ENCODE measurements around the gene ACTL10.

The ACTL10 gene

DNA sequence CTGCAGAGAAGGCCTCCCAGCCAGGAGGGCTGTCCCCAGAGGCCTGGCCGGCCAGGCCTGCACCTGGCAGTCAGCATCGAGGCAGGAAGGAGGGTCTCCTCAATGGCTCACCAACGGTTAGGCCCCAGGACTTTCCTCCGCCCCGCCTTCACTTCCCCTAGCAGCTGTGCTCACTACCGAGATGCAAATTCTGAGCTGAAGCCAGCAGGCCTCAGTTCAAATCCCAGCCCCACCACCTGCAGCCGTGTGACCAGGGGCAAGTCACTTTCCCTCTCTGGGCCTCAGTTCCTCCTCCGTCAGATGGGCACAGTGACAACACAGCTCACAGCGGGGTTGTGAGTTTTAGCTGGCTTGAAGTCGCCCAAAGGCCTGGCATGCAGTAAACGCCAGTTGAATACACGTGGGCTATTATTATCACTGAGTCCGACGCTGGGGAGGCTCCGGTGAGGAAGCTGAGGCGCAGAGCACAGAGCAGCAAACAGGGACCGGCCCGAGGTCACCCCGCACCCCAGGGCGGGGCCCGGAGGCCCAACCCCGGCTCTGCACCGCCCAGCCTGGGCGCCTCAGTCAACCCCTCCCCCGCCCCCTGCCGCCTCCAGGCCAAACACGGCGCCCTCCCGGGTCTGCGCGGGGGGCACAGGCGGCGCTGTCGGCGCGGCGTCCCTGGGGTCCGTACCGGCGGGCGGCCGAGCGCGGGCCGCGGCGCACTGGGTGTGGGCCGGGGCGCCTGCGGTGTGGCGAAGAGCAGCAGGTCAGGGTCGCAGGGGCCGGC lies 18.8 kb downstream of the ACTL10 start (continued):
- TF ChIP-seq, protein P1, sequence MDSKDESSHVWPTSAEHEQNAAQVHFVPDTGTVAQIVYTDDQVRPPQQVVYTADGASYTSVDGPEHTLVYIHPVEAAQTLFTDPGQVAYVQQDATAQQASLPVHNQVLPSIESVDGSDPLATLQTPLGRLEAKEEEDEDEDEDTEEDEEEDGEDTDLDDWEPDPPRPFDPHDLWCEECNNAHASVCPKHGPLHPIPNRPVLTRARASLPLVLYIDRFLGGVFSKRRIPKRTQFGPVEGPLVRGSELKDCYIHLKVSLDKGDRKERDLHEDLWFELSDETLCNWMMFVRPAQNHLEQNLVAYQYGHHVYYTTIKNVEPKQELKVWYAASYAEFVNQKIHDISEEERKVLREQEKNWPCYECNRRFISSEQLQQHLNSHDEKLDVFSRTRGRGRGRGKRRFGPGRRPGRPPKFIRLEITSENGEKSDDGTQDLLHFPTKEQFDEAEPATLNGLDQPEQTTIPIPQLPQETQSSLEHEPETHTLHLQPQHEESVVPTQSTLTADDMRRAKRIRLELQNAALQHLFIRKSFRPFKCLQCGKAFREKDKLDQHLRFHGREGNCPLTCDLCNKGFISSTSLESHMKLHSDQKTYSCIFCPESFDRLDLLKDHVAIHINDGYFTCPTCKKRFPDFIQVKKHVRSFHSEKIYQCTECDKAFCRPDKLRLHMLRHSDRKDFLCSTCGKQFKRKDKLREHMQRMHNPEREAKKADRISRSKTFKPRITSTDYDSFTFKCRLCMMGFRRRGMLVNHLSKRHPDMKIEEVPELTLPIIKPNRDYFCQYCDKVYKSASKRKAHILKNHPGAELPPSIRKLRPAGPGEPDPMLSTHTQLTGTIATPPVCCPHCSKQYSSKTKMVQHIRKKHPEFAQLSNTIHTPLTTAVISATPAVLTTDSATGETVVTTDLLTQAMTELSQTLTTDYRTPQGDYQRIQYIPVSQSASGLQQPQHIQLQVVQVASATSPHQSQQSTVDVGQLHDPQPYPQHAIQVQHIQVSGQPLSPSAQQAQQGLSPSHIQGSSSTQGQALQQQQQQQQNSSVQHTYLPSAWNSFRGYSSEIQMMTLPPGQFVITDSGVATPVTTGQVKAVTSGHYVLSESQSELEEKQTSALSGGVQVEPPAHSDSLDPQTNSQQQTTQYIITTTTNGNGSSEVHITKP (tag by site-specific recombination; IDR thresholded peaks at IDR 0.05), result no peak
- no peak for TF ChIP-seq ZNF544 (tag by site-specific recombination; IDR thresholded peaks at IDR 0.05)
- TF ChIP-seq ZNF660 (tag by site-specific recombination; IDR thresholded peaks at IDR 0.05), result no peak
- no peak for TF ChIP-seq SETDB1 (IDR thresholded peaks at IDR 0.05; ENCODE audit: insufficient read length, low read length)
- no peak for TF ChIP-seq ZFP41 (tag by site-specific recombination; IDR thresholded peaks at IDR 0.05; ENCODE audit: borderline replicate concordance)
- no peak for TF ChIP-seq ZNF610 (tag by site-specific recombination; IDR thresholded peaks at IDR 0.05; ENCODE audit: borderline replicate concordance)
- TF ChIP-seq, protein P2, sequence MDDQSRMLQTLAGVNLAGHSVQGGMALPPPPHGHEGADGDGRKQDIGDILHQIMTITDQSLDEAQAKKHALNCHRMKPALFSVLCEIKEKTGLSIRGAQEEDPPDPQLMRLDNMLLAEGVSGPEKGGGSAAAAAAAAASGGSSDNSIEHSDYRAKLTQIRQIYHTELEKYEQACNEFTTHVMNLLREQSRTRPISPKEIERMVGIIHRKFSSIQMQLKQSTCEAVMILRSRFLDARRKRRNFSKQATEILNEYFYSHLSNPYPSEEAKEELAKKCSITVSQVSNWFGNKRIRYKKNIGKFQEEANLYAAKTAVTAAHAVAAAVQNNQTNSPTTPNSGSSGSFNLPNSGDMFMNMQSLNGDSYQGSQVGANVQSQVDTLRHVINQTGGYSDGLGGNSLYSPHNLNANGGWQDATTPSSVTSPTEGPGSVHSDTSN (CRISPR knock-in tag; IDR thresholded peaks at IDR 0.05), result 0 out of 2 replicates have a peak, but pooled peaks have one; percentile 55
- TF ChIP-seq, protein P3, sequence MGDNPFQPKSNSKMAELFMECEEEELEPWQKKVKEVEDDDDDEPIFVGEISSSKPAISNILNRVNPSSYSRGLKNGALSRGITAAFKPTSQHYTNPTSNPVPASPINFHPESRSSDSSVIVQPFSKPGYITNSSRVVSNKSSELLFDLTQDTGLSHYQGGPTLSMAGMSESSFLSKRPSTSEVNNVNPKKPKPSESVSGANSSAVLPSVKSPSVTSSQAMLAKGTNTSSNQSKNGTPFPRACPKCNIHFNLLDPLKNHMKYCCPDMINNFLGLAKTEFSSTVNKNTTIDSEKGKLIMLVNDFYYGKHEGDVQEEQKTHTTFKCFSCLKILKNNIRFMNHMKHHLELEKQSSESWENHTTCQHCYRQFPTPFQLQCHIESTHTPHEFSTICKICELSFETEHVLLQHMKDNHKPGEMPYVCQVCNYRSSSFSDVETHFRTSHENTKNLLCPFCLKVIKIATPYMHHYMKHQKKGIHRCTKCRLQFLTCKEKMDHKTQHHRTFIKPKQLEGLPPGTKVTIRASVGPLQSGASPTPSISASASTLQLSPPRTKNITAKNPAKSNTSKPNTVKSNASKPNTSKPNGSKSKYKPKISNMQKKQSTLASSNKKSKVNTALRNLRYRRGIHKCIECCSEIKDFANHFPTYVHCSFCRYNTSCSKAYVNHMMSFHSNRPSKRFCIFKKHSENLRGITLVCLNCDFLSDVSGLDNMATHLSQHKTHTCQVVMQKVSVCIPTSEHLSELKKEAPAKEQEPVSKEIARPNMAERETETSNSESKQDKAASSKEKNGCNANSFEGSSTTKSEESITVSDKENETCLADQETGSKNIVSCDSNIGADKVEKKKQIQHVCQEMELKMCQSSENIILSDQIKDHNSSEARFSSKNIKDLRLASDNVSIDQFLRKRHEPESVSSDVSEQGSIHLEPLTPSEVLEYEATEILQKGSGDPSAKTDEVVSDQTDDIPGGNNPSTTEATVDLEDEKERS (tag by site-specific recombination; IDR thresholded peaks at IDR 0.05), result no peak
- TF ChIP-seq ZNF624 (tag by site-specific recombination; IDR thresholded peaks at IDR 0.05), result no peak
- TF ChIP-seq, protein P4, sequence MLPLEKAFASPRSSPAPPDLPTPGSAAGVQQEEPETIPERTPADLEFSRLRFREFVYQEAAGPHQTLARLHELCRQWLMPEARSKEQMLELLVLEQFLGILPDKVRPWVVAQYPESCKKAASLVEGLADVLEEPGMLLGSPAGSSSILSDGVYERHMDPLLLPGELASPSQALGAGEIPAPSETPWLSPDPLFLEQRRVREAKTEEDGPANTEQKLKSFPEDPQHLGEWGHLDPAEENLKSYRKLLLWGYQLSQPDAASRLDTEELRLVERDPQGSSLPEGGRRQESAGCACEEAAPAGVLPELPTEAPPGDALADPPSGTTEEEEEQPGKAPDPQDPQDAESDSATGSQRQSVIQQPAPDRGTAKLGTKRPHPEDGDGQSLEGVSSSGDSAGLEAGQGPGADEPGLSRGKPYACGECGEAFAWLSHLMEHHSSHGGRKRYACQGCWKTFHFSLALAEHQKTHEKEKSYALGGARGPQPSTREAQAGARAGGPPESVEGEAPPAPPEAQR (tag by site-specific recombination; IDR thresholded peaks at IDR 0.05), result no peak
- no peak for TF ChIP-seq ZNF777 (tag by site-specific recombination; IDR thresholded peaks at IDR 0.05; ENCODE audit: borderline replicate concordance)
- no peak for TF ChIP-seq MEIS1 (CRISPR knock-in tag; IDR thresholded peaks at IDR 0.05; ENCODE audit: borderline replicate concordance)
- TF ChIP-seq SP2 (tag by site-specific recombination; IDR thresholded peaks at IDR 0.05), result peak; percentile 66
- TF ChIP-seq ZNF48 (tag by site-specific recombination; IDR thresholded peaks at IDR 0.05), result no peak
- no peak for TF ChIP-seq HOXA7 (CRISPR knock-in tag; IDR thresholded peaks at IDR 0.05; ENCODE audit: borderline replicate concordance)
- TF ChIP-seq, protein P5, sequence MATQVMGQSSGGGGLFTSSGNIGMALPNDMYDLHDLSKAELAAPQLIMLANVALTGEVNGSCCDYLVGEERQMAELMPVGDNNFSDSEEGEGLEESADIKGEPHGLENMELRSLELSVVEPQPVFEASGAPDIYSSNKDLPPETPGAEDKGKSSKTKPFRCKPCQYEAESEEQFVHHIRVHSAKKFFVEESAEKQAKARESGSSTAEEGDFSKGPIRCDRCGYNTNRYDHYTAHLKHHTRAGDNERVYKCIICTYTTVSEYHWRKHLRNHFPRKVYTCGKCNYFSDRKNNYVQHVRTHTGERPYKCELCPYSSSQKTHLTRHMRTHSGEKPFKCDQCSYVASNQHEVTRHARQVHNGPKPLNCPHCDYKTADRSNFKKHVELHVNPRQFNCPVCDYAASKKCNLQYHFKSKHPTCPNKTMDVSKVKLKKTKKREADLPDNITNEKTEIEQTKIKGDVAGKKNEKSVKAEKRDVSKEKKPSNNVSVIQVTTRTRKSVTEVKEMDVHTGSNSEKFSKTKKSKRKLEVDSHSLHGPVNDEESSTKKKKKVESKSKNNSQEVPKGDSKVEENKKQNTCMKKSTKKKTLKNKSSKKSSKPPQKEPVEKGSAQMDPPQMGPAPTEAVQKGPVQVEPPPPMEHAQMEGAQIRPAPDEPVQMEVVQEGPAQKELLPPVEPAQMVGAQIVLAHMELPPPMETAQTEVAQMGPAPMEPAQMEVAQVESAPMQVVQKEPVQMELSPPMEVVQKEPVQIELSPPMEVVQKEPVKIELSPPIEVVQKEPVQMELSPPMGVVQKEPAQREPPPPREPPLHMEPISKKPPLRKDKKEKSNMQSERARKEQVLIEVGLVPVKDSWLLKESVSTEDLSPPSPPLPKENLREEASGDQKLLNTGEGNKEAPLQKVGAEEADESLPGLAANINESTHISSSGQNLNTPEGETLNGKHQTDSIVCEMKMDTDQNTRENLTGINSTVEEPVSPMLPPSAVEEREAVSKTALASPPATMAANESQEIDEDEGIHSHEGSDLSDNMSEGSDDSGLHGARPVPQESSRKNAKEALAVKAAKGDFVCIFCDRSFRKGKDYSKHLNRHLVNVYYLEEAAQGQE (tag by site-specific recombination; IDR thresholded peaks at IDR 0.05), result no peak
- no peak for TF ChIP-seq ZNF76 (tag by site-specific recombination; IDR thresholded peaks at IDR 0.05; ENCODE audit: borderline replicate concordance, low read depth)
- 0 out of 2 replicates have a peak, but pooled peaks have one; percentile 15 for TF ChIP-seq EGR2 (tag by site-specific recombination; IDR thresholded peaks at IDR 0.05; ENCODE audit: low read depth)
- no peak for TF ChIP-seq ZNF623 (tag by site-specific recombination; IDR thresholded peaks at IDR 0.05)
- TF ChIP-seq GLI2 (tag by site-specific recombination; IDR thresholded peaks at IDR 0.05; ENCODE audit: borderline replicate concordance, low read depth), result no peak
- no peak for TF ChIP-seq ZNF266 (tag by site-specific recombination; IDR thresholded peaks at IDR 0.05; ENCODE audit: low read depth)
- TF ChIP-seq ZFP37 (tag by site-specific recombination; IDR thresholded peaks at IDR 0.05), result no peak
- TF ChIP-seq YY2 (tag by site-specific recombination; IDR thresholded peaks at IDR 0.05), result no peak
- TF ChIP-seq ZNF596 (tag by site-specific recombination; IDR thresholded peaks at IDR 0.05), result no peak
- no peak for TF ChIP-seq ZNF654 (tag by site-specific recombination; IDR thresholded peaks at IDR 0.05; ENCODE audit: low read depth)
- TF ChIP-seq, protein P6, sequence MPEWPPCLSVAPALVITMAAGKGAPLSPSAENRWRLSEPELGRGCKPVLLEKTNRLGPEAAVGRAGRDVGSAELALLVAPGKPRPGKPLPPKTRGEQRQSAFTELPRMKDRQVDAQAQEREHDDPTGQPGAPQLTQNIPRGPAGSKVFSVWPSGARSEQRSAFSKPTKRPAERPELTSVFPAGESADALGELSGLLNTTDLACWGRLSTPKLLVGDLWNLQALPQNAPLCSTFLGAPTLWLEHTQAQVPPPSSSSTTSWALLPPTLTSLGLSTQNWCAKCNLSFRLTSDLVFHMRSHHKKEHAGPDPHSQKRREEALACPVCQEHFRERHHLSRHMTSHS (tag by site-specific recombination; IDR thresholded peaks at IDR 0.05), result no peak
